AG04450 (cell line): Measurements from ENCODE around the gene SPESP1. TPM values are rescaled to one million over a fixed set of nuclear protein-coding genes. Genes with fewer than 3 reads are reported as not detected.

Experiments used
- CTCF ChIA-PET: fragments of 300-600, 350-600 bp; formaldehyde crosslinking; extraction: SDS; loops from one replicate; lab custom pipeline; 2022; ENCODE audit warnings: antibody characterized with exemption, inconsistent platforms; lab: Charles Lee
- POLR2A ChIA-PET: fragments of 350-600 bp; formaldehyde crosslinking; extraction: SDS; loops from one replicate; lab custom pipeline; 2021; ENCODE audit warnings: antibody characterized with exemption, inconsistent platforms; lab: Yijun Ruan, JAX
- DNase-seq: peaks from one replicate; pipeline ENCODE4 v3.0.0-alpha.2; 2011; ENCODE audit warnings: low read depth, low spot score
- H3K27ac ChIP-seq: one replicate; pipeline ENCODE4 v1.5.1; 2012; ENCODE audit warnings: low read depth, low read length, control low read depth
- H3K27me3 ChIP-seq: one replicate; pipeline ENCODE4 v1.6.0; 2012; ENCODE audit warnings: low read length; ENCODE audit not compliant: control insufficient read depth, insufficient read depth
- H3K4me3 ChIP-seq: 2 replicates; pipeline ENCODE4 v1.5.1; 2011; ENCODE audit warnings: mild to moderate bottlenecking, low read depth, low read length, control low read depth
- H3K9me3 ChIP-seq: 2 replicates; pipeline ENCODE4 v1.5.1; 2012; ENCODE audit warnings: low read length; ENCODE audit not compliant: control insufficient read depth, insufficient read depth
- CTCF ChIP-seq: IDR thresholded peaks from 2 replicates; pipeline ENCODE4 v1.5.1; 2011; ENCODE audit warnings: low read depth, low read length, control low read depth, inconsistent platforms
- polyA plus RNA-seq: library from polyadenylated mRNA; depleted of rRNA; stranded (reverse); fragments of >200 nt; gene quantifications from 2 replicates; pipeline ENCODE4 v1.2.3, GENCODE V29; 2011

Gene SPESP1
- polyA plus RNA-seq, 1 experiment = 9.1 TPM

GRCh38 chr15:68985361-68985891 is 55.1 kb downstream of the SPESP1 start:
- ChIA-PET CTCF (no interaction called here), POLR2A (no interaction called here)
- DNase-seq = no peak
- TF ChIP-seq CTCF = no peak
- peaks cover 20% of the 10 kb centered on the region for H3K27me3 ChIP-seq
- H3K27ac ChIP-seq = no peak overlapping the region
- no peak overlapping the region for H3K4me3 ChIP-seq
- no peaks in the 10 kb centered on the region for H3K9me3 ChIP-seq

GRCh38 chr15:68986322-68986721 is 56.0 kb downstream of the SPESP1 start:
- POLR2A ChIA-PET = no interaction called here
- Histone ChIP-seq H3K27ac (no peak overlapping the region), H3K27me3 (peaks cover 21% of the 10 kb centered on the region), H3K4me3 (no peak overlapping the region), H3K9me3 (no peaks in the 10 kb centered on the region)
- DNase-seq = no peak
- no peak for TF ChIP-seq CTCF
- CTCF ChIA-PET = no interaction called here

- Histone ChIP-seq H3K27ac (no peak overlapping the region), H3K9me3 (no peaks in the 10 kb centered on the region), H3K27me3 (peaks cover 25% of the 10 kb centered on the region), H3K4me3 (no peak overlapping the region)
- CTCF ChIA-PET = no interaction called here
- no peak for DNase-seq
- no peak for TF ChIP-seq CTCF
- POLR2A ChIA-PET = no interaction called here
Measured at GRCh38 chr15:68987120-68987519, 56.8 kb downstream of the SPESP1 start.

- Histone ChIP-seq H3K9me3 (no peaks in the 10 kb centered on the region), H3K27me3 (peaks cover 26% of the 10 kb centered on the region), H3K27ac (no peak overlapping the region), H3K4me3 (no peak overlapping the region)
- ChIA-PET POLR2A (no interaction called here), CTCF (no interaction called here)
- no peak for TF ChIP-seq CTCF
- no peak for DNase-seq
Measured at GRCh38 chr15:68987676-68988075, 57.4 kb downstream of the SPESP1 start.

GRCh38 chr15:68989541-68990230 is 59.4 kb downstream of the SPESP1 start:
- no peak overlapping the region for H3K27ac ChIP-seq
- TF ChIP-seq CTCF = no peak

More at GRCh38 chr15:68989541-68990230, 59.4 kb downstream of the SPESP1 start:
- no peak for DNase-seq
- POLR2A ChIA-PET = no interaction called here
- Histone ChIP-seq H3K9me3 (no peaks in the 10 kb centered on the region), H3K4me3 (no peak overlapping the region), H3K27me3 (peaks cover 21% of the 10 kb centered on the region)
- CTCF ChIA-PET = no interaction called here
